GM21825 (cell line): ENCODE data around the gene NME3.

Experiments used
- ATAC-seq: cut with Tn5 transposase; IDR thresholded peaks from one replicate; pipeline ENCODE4 v1.9.1; 2021; ENCODE audit warnings: mild to moderate bottlenecking, moderate library complexity; ENCODE audit not compliant: unreplicated experiment

The NME3 gene

DNA sequence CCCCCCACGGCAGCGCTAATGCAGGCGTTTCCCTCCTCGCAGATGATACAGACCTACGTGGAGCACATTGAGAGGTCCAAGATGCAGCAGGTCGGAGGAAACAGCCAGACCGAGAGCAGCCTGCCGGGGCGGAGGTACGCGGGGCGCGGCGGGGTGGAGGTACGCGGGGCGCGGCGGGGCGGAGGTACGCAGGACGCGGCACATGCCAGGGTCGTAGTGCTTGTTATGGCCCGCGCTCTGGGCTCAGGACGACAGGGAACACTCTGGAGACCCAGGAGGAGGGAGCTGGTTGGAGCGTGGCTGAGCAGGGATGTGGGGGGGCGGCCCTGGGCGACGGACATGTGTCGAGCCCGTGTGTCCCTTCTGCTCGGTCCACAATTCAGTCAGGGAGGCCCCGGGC, 41.9 kb downstream of the NME3 start:
- ATAC-seq = no peak

GRCh38 chr16:1729026-1729425, 42.3 kb downstream of the NME3 start:
- no peak for ATAC-seq

GRCh38 chr16:1727651-1728624, 43.4 kb downstream of the NME3 start:
- ATAC-seq = no peak

GRCh38 chr16:1726661-1727502, 44.5 kb downstream of the NME3 start:
- no peak for ATAC-seq

GRCh38 chr16:1724491-1724890, 46.9 kb downstream of the NME3 start:
- ATAC-seq = no peak

DNA sequence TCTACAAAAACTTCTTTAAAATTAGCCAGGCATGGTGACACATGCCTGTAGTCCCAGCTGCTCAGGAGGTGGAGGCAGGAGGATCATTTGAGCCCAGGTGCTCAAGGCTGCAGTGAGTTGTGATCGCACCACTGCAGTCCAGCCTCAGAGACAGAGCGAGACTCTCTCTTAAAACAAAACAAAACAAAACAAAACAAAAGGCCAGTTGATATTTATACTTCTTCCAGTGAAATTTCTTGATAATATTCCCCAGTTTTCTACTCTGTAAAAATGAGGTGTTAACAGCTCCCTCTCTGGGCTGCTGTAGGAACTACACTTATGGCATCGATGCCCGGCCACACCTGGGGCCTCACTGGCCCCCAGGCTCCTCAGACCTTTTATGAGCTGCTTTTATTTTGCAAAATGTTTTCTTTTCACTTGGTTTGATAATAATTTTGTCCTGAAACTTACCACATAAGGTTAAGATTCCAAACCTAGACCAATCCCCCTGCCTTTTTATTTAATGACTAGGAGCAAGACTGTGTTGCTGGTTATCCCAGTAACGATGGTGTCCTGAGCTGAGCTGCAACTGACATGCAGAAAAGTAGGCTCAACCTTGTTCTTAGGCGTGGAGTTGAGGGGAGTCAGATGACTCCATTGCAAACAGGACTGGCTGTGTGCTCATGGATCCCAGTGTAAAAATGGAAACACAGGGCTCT, 47.7 kb downstream of the NME3 start:
- ATAC-seq = no peak

- no peak for ATAC-seq
Measured at GRCh38 chr16:1721372-1721771, 50.0 kb downstream of the NME3 start.
